ENCODE data around the gene BICRAL.
"Not testable (repeated sequence)": the region's sequence is repeated elsewhere in the genome, so short reads cannot be mapped to it uniquely, and the experiment has no call there.

The BICRAL gene

GRCh38 chr6:42813906-42814444, 32.1 kb downstream of the BICRAL start:
- no peaks in the 10 kb centered on the region for H3K36me3 ChIP-seq (ENCODE audit: control insufficient read depth, insufficient read depth, low read length)
- H3K27me3 ChIP-seq (ENCODE audit: control insufficient read depth, insufficient read depth, low read length), result no peaks in the 10 kb centered on the region
- no peak overlapping the region for H3K9ac ChIP-seq (ENCODE audit: low read length)
- no peak overlapping the region for H3K4me3 ChIP-seq (ENCODE audit: low read length)
- no peaks in the 10 kb centered on the region for H3K4me1 ChIP-seq (ENCODE audit: control insufficient read depth, insufficient read depth, low read length)
- no peaks in the 10 kb centered on the region for H3K9me3 ChIP-seq (ENCODE audit: control insufficient read depth, low read length)

GRCh38 chr6:42815726-42816125, 33.9 kb downstream of the BICRAL start:
- not testable (repeated sequence) for H3K4me3 ChIP-seq (ENCODE audit: low read length); H3K27me3 ChIP-seq (ENCODE audit: control insufficient read depth, insufficient read depth, low read length); H3K9ac ChIP-seq (ENCODE audit: low read length); H3K4me1 ChIP-seq (ENCODE audit: control insufficient read depth, insufficient read depth, low read length); H3K9me3 ChIP-seq (ENCODE audit: control insufficient read depth, low read length); H3K36me3 ChIP-seq (ENCODE audit: control insufficient read depth, insufficient read depth, low read length)

GRCh38 chr6:42817907-42818306, 36.1 kb downstream of the BICRAL start:
- Histone ChIP-seq H3K9me3 (ENCODE audit: control insufficient read depth, low read length) (no peaks in the 10 kb centered on the region), H3K27me3 (ENCODE audit: control insufficient read depth, insufficient read depth, low read length) (no peaks in the 10 kb centered on the region), H3K4me3 (ENCODE audit: low read length) (no peak overlapping the region), H3K9ac (ENCODE audit: low read length) (no peak overlapping the region), H3K4me1 (ENCODE audit: control insufficient read depth, insufficient read depth, low read length) (no peaks in the 10 kb centered on the region), H3K36me3 (ENCODE audit: control insufficient read depth, insufficient read depth, low read length) (no peaks in the 10 kb centered on the region)

- Histone ChIP-seq H3K27me3 (ENCODE audit: control insufficient read depth, insufficient read depth, low read length) (no peaks in the 10 kb centered on the region), H3K4me3 (ENCODE audit: low read length) (no peak overlapping the region), H3K4me1 (ENCODE audit: control insufficient read depth, insufficient read depth, low read length) (no peaks in the 10 kb centered on the region), H3K36me3 (ENCODE audit: control insufficient read depth, insufficient read depth, low read length) (no peaks in the 10 kb centered on the region), H3K9ac (ENCODE audit: low read length) (no peak overlapping the region), H3K9me3 (ENCODE audit: control insufficient read depth, low read length) (no peaks in the 10 kb centered on the region)
Measured at GRCh38 chr6:42818416-42818815, 36.6 kb downstream of the BICRAL start.

GRCh38 chr6:42818878-42819277, 37.0 kb downstream of the BICRAL start:
- no peaks in the 10 kb centered on the region for H3K4me1 ChIP-seq (ENCODE audit: control insufficient read depth, insufficient read depth, low read length)
- no peaks in the 10 kb centered on the region for H3K9me3 ChIP-seq (ENCODE audit: control insufficient read depth, low read length)
- no peak overlapping the region for H3K4me3 ChIP-seq (ENCODE audit: low read length)
- no peaks in the 10 kb centered on the region for H3K36me3 ChIP-seq (ENCODE audit: control insufficient read depth, insufficient read depth, low read length)
- H3K9ac ChIP-seq (ENCODE audit: low read length), result no peak overlapping the region
- no peaks in the 10 kb centered on the region for H3K27me3 ChIP-seq (ENCODE audit: control insufficient read depth, insufficient read depth, low read length)

GRCh38 chr6:42819803-42820511, 38.1 kb downstream of the BICRAL start:
- H3K4me3 ChIP-seq (ENCODE audit: low read length), result no peak overlapping the region
- H3K9me3 ChIP-seq (ENCODE audit: control insufficient read depth, low read length), result no peaks in the 10 kb centered on the region
- H3K36me3 ChIP-seq (ENCODE audit: control insufficient read depth, insufficient read depth, low read length), result no peaks in the 10 kb centered on the region
- H3K4me1 ChIP-seq (ENCODE audit: control insufficient read depth, insufficient read depth, low read length), result no peaks in the 10 kb centered on the region
- no peaks in the 10 kb centered on the region for H3K27me3 ChIP-seq (ENCODE audit: control insufficient read depth, insufficient read depth, low read length)
- H3K9ac ChIP-seq (ENCODE audit: low read length), result no peak overlapping the region

- no peak overlapping the region for H3K4me3 ChIP-seq (ENCODE audit: low read length)
- H3K4me1 ChIP-seq (ENCODE audit: control insufficient read depth, insufficient read depth, low read length), result no peaks in the 10 kb centered on the region
- no peak overlapping the region for H3K9ac ChIP-seq (ENCODE audit: low read length)
- no peaks in the 10 kb centered on the region for H3K27me3 ChIP-seq (ENCODE audit: control insufficient read depth, insufficient read depth, low read length)
- no peaks in the 10 kb centered on the region for H3K36me3 ChIP-seq (ENCODE audit: control insufficient read depth, insufficient read depth, low read length)
- H3K9me3 ChIP-seq (ENCODE audit: control insufficient read depth, low read length), result no peaks in the 10 kb centered on the region
Measured at GRCh38 chr6:42820512-42821340, 38.9 kb downstream of the BICRAL start.

GRCh38 chr6:42821341-42821668, 39.5 kb downstream of the BICRAL start:
- Histone ChIP-seq H3K36me3 (ENCODE audit: control insufficient read depth, insufficient read depth, low read length) (no peaks in the 10 kb centered on the region), H3K4me1 (ENCODE audit: control insufficient read depth, insufficient read depth, low read length) (no peaks in the 10 kb centered on the region), H3K9ac (ENCODE audit: low read length) (no peak overlapping the region), H3K9me3 (ENCODE audit: control insufficient read depth, low read length) (no peaks in the 10 kb centered on the region), H3K4me3 (ENCODE audit: low read length) (no peak overlapping the region), H3K27me3 (ENCODE audit: control insufficient read depth, insufficient read depth, low read length) (no peaks in the 10 kb centered on the region)

GRCh38 chr6:42821846-42822245, 40.0 kb downstream of the BICRAL start:
- Histone ChIP-seq H3K36me3 (ENCODE audit: control insufficient read depth, insufficient read depth, low read length) (no peaks in the 10 kb centered on the region), H3K9me3 (ENCODE audit: control insufficient read depth, low read length) (no peaks in the 10 kb centered on the region), H3K9ac (ENCODE audit: low read length) (no peak overlapping the region), H3K4me3 (ENCODE audit: low read length) (no peak overlapping the region), H3K27me3 (ENCODE audit: control insufficient read depth, insufficient read depth, low read length) (no peaks in the 10 kb centered on the region), H3K4me1 (ENCODE audit: control insufficient read depth, insufficient read depth, low read length) (no peaks in the 10 kb centered on the region)

GRCh38 chr6:42829561-42830092, 47.8 kb downstream of the BICRAL start:
- Histone ChIP-seq H3K27me3 (ENCODE audit: control insufficient read depth, insufficient read depth, low read length) (no peaks in the 10 kb centered on the region), H3K4me1 (ENCODE audit: control insufficient read depth, insufficient read depth, low read length) (no peaks in the 10 kb centered on the region), H3K4me3 (ENCODE audit: low read length) (no peak overlapping the region), H3K36me3 (ENCODE audit: control insufficient read depth, insufficient read depth, low read length) (peaks cover 12% of the 10 kb centered on the region), H3K9me3 (ENCODE audit: control insufficient read depth, low read length) (no peaks in the 10 kb centered on the region), H3K9ac (ENCODE audit: low read length) (no peak overlapping the region)

GRCh38 chr6:42831237-42831636, 49.4 kb downstream of the BICRAL start:
- Histone ChIP-seq H3K36me3 (ENCODE audit: control insufficient read depth, insufficient read depth, low read length) (peaks cover 12% of the 10 kb centered on the region), H3K9ac (ENCODE audit: low read length) (no peak overlapping the region), H3K27me3 (ENCODE audit: control insufficient read depth, insufficient read depth, low read length) (no peaks in the 10 kb centered on the region), H3K9me3 (ENCODE audit: control insufficient read depth, low read length) (no peaks in the 10 kb centered on the region), H3K4me1 (ENCODE audit: control insufficient read depth, insufficient read depth, low read length) (no peaks in the 10 kb centered on the region), H3K4me3 (ENCODE audit: low read length) (no peak overlapping the region)

- no peaks in the 10 kb centered on the region for H3K4me1 ChIP-seq (ENCODE audit: control insufficient read depth, insufficient read depth, low read length)
- H3K27me3 ChIP-seq (ENCODE audit: control insufficient read depth, insufficient read depth, low read length), result no peaks in the 10 kb centered on the region
- H3K9ac ChIP-seq (ENCODE audit: low read length), result no peak overlapping the region
- no peak overlapping the region for H3K4me3 ChIP-seq (ENCODE audit: low read length)
- H3K36me3 ChIP-seq (ENCODE audit: control insufficient read depth, insufficient read depth, low read length), result peaks cover 12% of the 10 kb centered on the region
- H3K9me3 ChIP-seq (ENCODE audit: control insufficient read depth, low read length), result no peaks in the 10 kb centered on the region
Measured at GRCh38 chr6:42834056-42834455, 52.2 kb downstream of the BICRAL start.
